GM23248 (cell line): ENCODE measurements around the gene RAB8B.

Experiments used
- EZH2 ChIP-seq: fragments of 200-600 bp; sonication (generic); IDR thresholded peaks from 2 replicates; pipeline ENCODE4 v1.6.1; 2018; ENCODE audit warnings: antibody characterized with exemption, mild to moderate bottlenecking; ENCODE audit not compliant: insufficient read depth, poor library complexity, severe bottlenecking
- EZH2phosphoT487 ChIP-seq: fragments of 200-600 bp; sonication (generic); IDR thresholded peaks from 2 replicates; pipeline ENCODE4 v1.6.1; 2018; ENCODE audit warnings: antibody characterized with exemption, moderate library complexity, mild to moderate bottlenecking, low read depth; ENCODE audit not compliant: insufficient read depth

- TF ChIP-seq EZH2 = no peak
- TF ChIP-seq EZH2phosphoT487 = no peak
These were observed 11.4 kb upstream of the RAB8B start for GRCh38 chr15:63178034-63178433.
